A549 (cell line): ENCODE measurements around the gene PTGR1.

Experiments used
- BCL3 ChIP-seq: fragments of >200 bp; sonication (Bioruptor Twin); formaldehyde crosslinking; IDR thresholded peaks from 3 replicates; pipeline ENCODE4 v1.6.1; 2016
- CEBPB ChIP-seq, 2 experiments: fragments of >200 bp in 1 of 2; sonication (Bioruptor Twin) in 1 of 2; formaldehyde crosslinking in 1 of 2; IDR thresholded peaks; 2 replicates each; pipeline ENCODE4 v1.6.1; 2012 to 2016
- CTCF ChIP-seq: fragments of >200 bp; sonication (Bioruptor Twin); formaldehyde crosslinking; IDR thresholded peaks from 3 replicates; pipeline ENCODE4 v1.5.1; 2016
- EHF ChIP-seq: fragments of 250-450 bp; sonication (Bioruptor Pico); IDR thresholded peaks from 2 replicates; pipeline ENCODE4 v1.5.0; 2020; ENCODE audit warnings: mild to moderate bottlenecking
- JUN ChIP-seq, 2 experiments: fragments of >200 bp; sonication (Bioruptor Twin); formaldehyde crosslinking; IDR thresholded peaks; 2 replicates in 1 of 2; 3 replicates in 1 of 2; pipeline ENCODE4 v1.6.1; 2016 to 2017
- JUNB ChIP-seq: fragments of >200 bp; sonication (Bioruptor Twin); formaldehyde crosslinking; IDR thresholded peaks from 2 replicates; pipeline ENCODE4 v1.6.1; 2016
- MAX ChIP-seq: IDR thresholded peaks from 2 replicates; pipeline ENCODE4 v1.6.1; 2012
- MYC ChIP-seq: IDR thresholded peaks from 2 replicates; pipeline ENCODE4 v1.6.1; 2012; ENCODE audit warnings: mild to moderate bottlenecking, inconsistent platforms, low read length, improper control_type of control experiment, borderline replicate concordance
- POLR2A ChIP-seq: IDR thresholded peaks from 2 replicates; pipeline ENCODE4 v1.6.1; 2012; ENCODE audit warnings: mild to moderate bottlenecking, low read length
- REST ChIP-seq: fragments of 200-600 bp; sonication (generic); IDR thresholded peaks from 2 replicates; pipeline ENCODE4 v1.6.1; 2016; ENCODE audit warnings: antibody characterized with exemption, mild to moderate bottlenecking, moderate library complexity
- TP53 ChIP-seq: fragments of 250-450 bp; sonication (Bioruptor Pico); IDR thresholded peaks from 2 replicates; pipeline ENCODE4 v1.5.0; 2021; ENCODE audit warnings: mild to moderate bottlenecking, moderate library complexity
- USF2 ChIP-seq: fragments of 450-650 bp; IDR thresholded peaks from 2 replicates; pipeline ENCODE4 v1.6.1; 2014; ENCODE audit warnings: antibody characterized with exemption
- ZC3H11A ChIP-seq: fragments of 450-650 bp; IDR thresholded peaks from 2 replicates; pipeline ENCODE4 v1.6.1; 2014; ENCODE audit warnings: antibody characterized with exemption, mild to moderate bottlenecking

GRCh38 chr9:111627260-111627963, 28.0 kb upstream of the PTGR1 start:
- TF ChIP-seq USF2 (no peak), ZC3H11A (no peak), POLR2A (no peak), MAX (no peak), CEBPB (IDR thresholded peaks at IDR 0.05) (no peak), REST (no peak), JUN (IDR thresholded peaks at IDR 0.05) (no peak), CTCF (peak; percentile 27; the same call in 2 of the 3 replicates), MYC (no peak), JUNB (no peak), TP53 (CRISPR knock-in tag) (no peak), BCL3 (no peak), EHF (no peak)
